DND-41 (cell line): ENCODE data around the gene PKHD1.

Source experiments
- ATAC-seq: fragments of 200-7000 bp; cut with Tn5 transposase; 3 replicates; pipeline ENCODE4 v1.9.1; 2021; ENCODE audit warnings: low read depth; ENCODE audit not compliant: insufficient read depth
- DNase-seq: peaks from one replicate; pipeline ENCODE4 v3.0.0-alpha.2; 2020
- H2AFZ ChIP-seq: 2 replicates; pipeline ENCODE4 v1.6.0; 2012; ENCODE audit warnings: low read depth, low read length
- H3K27ac ChIP-seq: 2 replicates; pipeline ENCODE4 v1.5.1; 2012; ENCODE audit warnings: low read length, inconsistent platforms
- H3K27me3 ChIP-seq: fragments of 200-600 bp; sonication (generic); 2 replicates; pipeline ENCODE4 v1.6.0; 2012; ENCODE audit warnings: low read length, mild to moderate bottlenecking, inconsistent platforms; ENCODE audit not compliant: insufficient read depth, poor library complexity
- H3K36me3 ChIP-seq: 2 replicates; pipeline ENCODE4 v1.5.1; 2012; ENCODE audit warnings: low read length, inconsistent platforms; ENCODE audit not compliant: insufficient read depth
- H3K4me1 ChIP-seq: 2 replicates; pipeline ENCODE4 v1.5.1; 2012; ENCODE audit warnings: mild to moderate bottlenecking, low read length; ENCODE audit not compliant: insufficient read depth
- H3K4me2 ChIP-seq: 2 replicates; pipeline ENCODE4 v1.6.0; 2012; ENCODE audit warnings: mild to moderate bottlenecking, moderate library complexity, low read length, inconsistent platforms; ENCODE audit not compliant: insufficient read depth
- H3K4me3 ChIP-seq, 2 experiments: fragments of 200-600 bp in 1 of 2; shearing (Covaris generic) in 1 of 2; 2 replicates each; pipeline ENCODE4 v1.5.1; 2012 to 2016; ENCODE audit warnings: inconsistent platforms in 2 of 2, low read length in 2 of 2, mild to moderate bottlenecking in 2 of 2, low read depth in 1 of 2, moderate library complexity in 1 of 2
- H3K79me2 ChIP-seq: 2 replicates; pipeline ENCODE4 v1.6.0; 2012; ENCODE audit warnings: low read length, inconsistent platforms; ENCODE audit not compliant: insufficient read depth
- H3K9ac ChIP-seq: 2 replicates; pipeline ENCODE4 v1.6.0; 2012; ENCODE audit warnings: low read depth, mild to moderate bottlenecking, inconsistent platforms, low read length, moderate library complexity
- H3K9me3 ChIP-seq: 2 replicates; pipeline ENCODE4 v1.5.1; 2012; ENCODE audit warnings: low read length, moderate library complexity, mild to moderate bottlenecking, inconsistent platforms; ENCODE audit not compliant: insufficient read depth, severe bottlenecking
- H4K20me1 ChIP-seq: 2 replicates; pipeline ENCODE4 v1.6.0; 2012; ENCODE audit warnings: low read length; ENCODE audit not compliant: insufficient read depth
- EZH2 ChIP-seq: IDR thresholded peaks from 3 replicates; pipeline ENCODE4 v1.6.1; 2012; ENCODE audit warnings: borderline replicate concordance, low read depth, mild to moderate bottlenecking, moderate library complexity, low read length, inconsistent platforms; ENCODE audit not compliant: severe bottlenecking
- TF ChIP-seq, protein P1 (sequence below): IDR thresholded peaks from 2 replicates; pipeline ENCODE4 v1.5.1; 2012; ENCODE audit warnings: borderline replicate concordance, low read length, moderate library complexity, mild to moderate bottlenecking; ENCODE audit not compliant: poor library complexity, severe bottlenecking; ENCODE audit errors: extremely low read depth

PKHD1 gene

DNA sequence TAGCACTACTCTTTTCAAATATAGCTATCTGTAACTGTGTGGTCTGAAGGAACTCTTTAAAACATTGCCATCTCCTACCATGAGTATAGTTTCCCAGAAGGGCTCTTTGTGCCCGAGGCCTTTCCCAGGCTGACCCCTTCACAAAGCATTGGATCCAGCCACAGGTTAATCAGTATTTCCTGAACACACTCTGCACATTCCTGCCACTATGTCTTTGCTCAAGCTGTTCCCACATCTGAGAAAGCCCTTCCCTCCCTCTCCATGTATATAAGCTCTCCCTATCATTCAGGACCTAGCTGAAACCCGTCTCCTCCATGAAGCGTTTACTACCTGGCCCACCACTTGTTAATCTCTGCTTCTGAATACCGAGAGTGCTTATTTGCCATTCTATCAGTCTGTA, 47.8 kb upstream of the PKHD1 start:
- Histone ChIP-seq H3K9me3 (no peaks in the 10 kb centered on the region), H3K4me2 (no peak overlapping the region), H3K27ac (no peak overlapping the region), H4K20me1 (no peaks in the 10 kb centered on the region), H3K4me1 (no peaks in the 10 kb centered on the region), H3K36me3 (no peaks in the 10 kb centered on the region), H3K9ac (no peak overlapping the region), H3K4me3 (no peak overlapping the region), H2AFZ (no peak overlapping the region), H3K79me2 (no peaks in the 10 kb centered on the region), H3K27me3 (no peaks in the 10 kb centered on the region)
- TF ChIP-seq, protein P1, sequence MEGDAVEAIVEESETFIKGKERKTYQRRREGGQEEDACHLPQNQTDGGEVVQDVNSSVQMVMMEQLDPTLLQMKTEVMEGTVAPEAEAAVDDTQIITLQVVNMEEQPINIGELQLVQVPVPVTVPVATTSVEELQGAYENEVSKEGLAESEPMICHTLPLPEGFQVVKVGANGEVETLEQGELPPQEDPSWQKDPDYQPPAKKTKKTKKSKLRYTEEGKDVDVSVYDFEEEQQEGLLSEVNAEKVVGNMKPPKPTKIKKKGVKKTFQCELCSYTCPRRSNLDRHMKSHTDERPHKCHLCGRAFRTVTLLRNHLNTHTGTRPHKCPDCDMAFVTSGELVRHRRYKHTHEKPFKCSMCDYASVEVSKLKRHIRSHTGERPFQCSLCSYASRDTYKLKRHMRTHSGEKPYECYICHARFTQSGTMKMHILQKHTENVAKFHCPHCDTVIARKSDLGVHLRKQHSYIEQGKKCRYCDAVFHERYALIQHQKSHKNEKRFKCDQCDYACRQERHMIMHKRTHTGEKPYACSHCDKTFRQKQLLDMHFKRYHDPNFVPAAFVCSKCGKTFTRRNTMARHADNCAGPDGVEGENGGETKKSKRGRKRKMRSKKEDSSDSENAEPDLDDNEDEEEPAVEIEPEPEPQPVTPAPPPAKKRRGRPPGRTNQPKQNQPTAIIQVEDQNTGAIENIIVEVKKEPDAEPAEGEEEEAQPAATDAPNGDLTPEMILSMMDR = no peak
- TF ChIP-seq EZH2 = no peak
- DNase-seq (no peak), ATAC-seq (no peak)

DNA sequence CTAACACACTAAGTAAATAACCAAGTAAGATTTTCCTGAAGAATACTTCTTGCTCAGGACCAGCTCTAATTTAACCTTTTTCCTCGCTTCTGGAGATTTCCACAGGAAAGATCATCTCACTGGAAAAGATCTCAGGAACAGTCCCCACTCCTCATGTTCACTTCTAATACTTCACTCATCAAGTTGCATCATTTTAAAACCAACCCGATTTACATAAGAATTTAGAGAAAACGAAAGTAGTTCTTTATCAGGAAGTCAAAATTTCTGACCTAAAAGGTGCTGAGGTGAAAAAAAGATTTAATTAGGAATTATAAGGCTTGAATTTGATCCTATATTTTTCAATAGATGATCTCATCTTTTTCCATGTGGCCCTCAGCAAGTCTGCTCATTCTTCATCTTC, 46.6 kb upstream of the PKHD1 start:
- ATAC-seq = no peak
- no peak overlapping the region for H3K4me3 ChIP-seq
- H3K9me3 ChIP-seq = no peaks in the 10 kb centered on the region
- no peaks in the 10 kb centered on the region for H3K36me3 ChIP-seq
- no peaks in the 10 kb centered on the region for H3K4me1 ChIP-seq
- H3K27ac ChIP-seq = no peak overlapping the region
- no peaks in the 10 kb centered on the region for H3K27me3 ChIP-seq
- no peak for TF ChIP-seq EZH2
- TF ChIP-seq, protein P1 = no peak
- H2AFZ ChIP-seq = no peak overlapping the region
- no peaks in the 10 kb centered on the region for H4K20me1 ChIP-seq
- H3K4me2 ChIP-seq = no peak overlapping the region
- no peak overlapping the region for H3K9ac ChIP-seq
- DNase-seq = no peak
- no peaks in the 10 kb centered on the region for H3K79me2 ChIP-seq

DNA sequence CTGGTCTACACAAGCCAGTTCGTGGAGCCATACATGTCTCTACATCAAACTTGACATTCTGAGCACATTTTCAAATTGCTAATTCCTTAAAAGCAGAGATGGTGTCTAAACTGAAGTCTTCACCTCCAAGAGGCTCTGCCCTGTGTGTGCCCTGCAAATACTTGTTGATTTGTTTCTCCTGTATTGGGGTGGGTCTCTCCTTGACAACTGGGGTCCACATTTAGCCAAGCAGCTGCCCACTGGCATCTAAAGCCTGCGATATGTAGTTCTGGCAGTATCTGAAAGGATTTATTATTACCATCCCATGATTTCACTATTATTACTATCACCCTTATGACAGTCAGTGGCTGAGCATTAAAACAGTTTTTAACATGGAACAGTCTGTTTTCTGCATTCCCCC, 45.9 kb upstream of the PKHD1 start:
- DNase-seq = no peak
- H3K4me3 ChIP-seq = no peak overlapping the region
- TF ChIP-seq, protein P1 = no peak
- no peak for TF ChIP-seq EZH2
- no peak overlapping the region for H3K4me2 ChIP-seq
- no peaks in the 10 kb centered on the region for H3K9me3 ChIP-seq
- H3K79me2 ChIP-seq = no peaks in the 10 kb centered on the region
- H3K27me3 ChIP-seq = no peaks in the 10 kb centered on the region
- H2AFZ ChIP-seq = no peak overlapping the region
- ATAC-seq = no peak
- no peaks in the 10 kb centered on the region for H3K4me1 ChIP-seq
- H3K9ac ChIP-seq = no peak overlapping the region
- no peaks in the 10 kb centered on the region for H4K20me1 ChIP-seq
- no peak overlapping the region for H3K27ac ChIP-seq
- H3K36me3 ChIP-seq = no peaks in the 10 kb centered on the region

DNA sequence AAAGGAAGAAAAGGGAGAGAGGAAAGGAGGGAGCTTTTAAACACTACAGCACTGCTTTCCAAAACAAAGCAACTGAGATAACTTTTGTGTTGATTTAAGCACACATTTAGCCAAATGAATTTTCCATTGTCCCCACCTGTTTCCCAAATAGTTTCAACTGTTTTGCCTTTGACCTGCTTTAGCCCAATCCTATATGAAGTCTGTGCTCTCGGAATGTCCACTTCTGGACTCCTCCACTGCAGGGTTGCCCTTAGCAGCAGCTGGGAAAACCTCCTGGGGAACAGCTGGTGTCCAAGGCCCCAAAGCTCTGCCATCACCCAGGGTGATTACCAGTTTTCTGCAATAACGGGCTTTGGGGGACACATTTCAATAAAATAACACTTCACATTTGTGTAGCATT, 44.9 kb upstream of the PKHD1 start:
- DNase-seq (no peak), ATAC-seq (no peak)
- TF ChIP-seq EZH2 = no peak
- TF ChIP-seq, protein P1 = no peak
- no peaks in the 10 kb centered on the region for H3K9me3 ChIP-seq
- H3K4me3 ChIP-seq = no peak overlapping the region
- H3K27ac ChIP-seq = no peak overlapping the region
- no peak overlapping the region for H3K9ac ChIP-seq
- H3K4me2 ChIP-seq = no peak overlapping the region
- no peaks in the 10 kb centered on the region for H3K27me3 ChIP-seq
- no peaks in the 10 kb centered on the region for H3K36me3 ChIP-seq
- no peaks in the 10 kb centered on the region for H4K20me1 ChIP-seq
- H3K79me2 ChIP-seq = no peaks in the 10 kb centered on the region
- no peaks in the 10 kb centered on the region for H3K4me1 ChIP-seq
- no peak overlapping the region for H2AFZ ChIP-seq
